Vagina (tissue), 2 donors: ENCODE measurements around the gene CXCR6. TPM values are rescaled to one million over a fixed set of nuclear protein-coding genes. Genes with fewer than 3 reads are reported as not detected.

ENCODE experiments used
- DNase-seq, 2 donors: peaks; one replicate each; pipeline ENCODE4 v3.0.0-alpha.2; 2017; ENCODE audit errors: extremely low spot score in 2 of 2
- H3K27ac ChIP-seq: fragments of 200-600 bp; sonication (generic); one replicate; pipeline ENCODE4 v1.5.1; 2019
- H3K27me3 ChIP-seq: fragments of 200-600 bp; sonication (generic); one replicate; pipeline ENCODE4 v1.5.1; 2019
- H3K36me3 ChIP-seq, 2 donors: fragments of 200-600 bp; sonication (generic); one replicate each; pipeline ENCODE4 v1.5.1; 2017 to 2019
- H3K4me1 ChIP-seq: fragments of 200-600 bp; sonication (generic); one replicate; pipeline ENCODE4 v1.5.1; 2019
- H3K4me3 ChIP-seq, 2 donors: fragments of 200-600 bp; sonication (generic); 1 replicate in 1 of 2; 2 replicates in 1 of 2; pipeline ENCODE4 v1.5.1; 2016 to 2019
- H3K9me3 ChIP-seq: fragments of 200-600 bp; sonication (generic); one replicate; pipeline ENCODE4 v1.5.1; 2019
- POLR2A ChIP-seq, 2 donors: fragments of 450-650 bp; IDR thresholded peaks; one replicate each; pipeline ENCODE4 v1.6.1; 2017; ENCODE audit warnings: antibody characterized with exemption in 2 of 2, mild to moderate bottlenecking in 2 of 2, moderate library complexity in 2 of 2
- POLR2AphosphoS5 ChIP-seq, 2 donors: sonication (generic); formaldehyde crosslinking; IDR thresholded peaks; one replicate each; pipeline ENCODE4 v1.9.0; 2017; ENCODE audit warnings: antibody characterized with exemption in 2 of 2, mild to moderate bottlenecking in 2 of 2, low read depth in 1 of 2; ENCODE audit not compliant: insufficient read depth in 1 of 2
- intact Hi-C: fragments of 100-400 bp; cut with DNase I; formaldehyde crosslinking; loops from one replicate; pipeline ENCODE4 v1.15.1; 2023
- total RNA-seq: library from RNA; depleted of rRNA; stranded (reverse); fragments of >200 nt; gene quantifications from one replicate; pipeline ENCODE4 v1.2.3, GENCODE V29; 2016
- TF ChIP-seq, protein P1 (sequence below), 3 experiments: fragments of 450-650 bp in 2 of 3; fragments of 200-600 bp in 1 of 3; sonication (generic) in 1 of 3; IDR thresholded peaks; one replicate each; pipeline ENCODE4 v1.5.1; 2017 to 2019; ENCODE audit warnings: antibody characterized with exemption in 3 of 3, mild to moderate bottlenecking in 2 of 3, moderate library complexity in 2 of 3

Gene CXCR6
- total RNA-seq, 1 donor from 2014 or later, result 9.6 TPM

- peak overlapping the region; percentile 49 for H3K27ac ChIP-seq
- DNase-seq, result no peak
- peaks cover 0 to 87% of the 10 kb centered on the region in 2 donors for H3K36me3 ChIP-seq
Measured at GRCh38 chr3:45966371-45966791, 23.1 kb downstream of the CXCR6 start.

GRCh38 chr3:45966950-45967640, 23.8 kb downstream of the CXCR6 start:
- H3K27ac ChIP-seq, result peak overlapping the region; percentile 49
- no peak for DNase-seq
- H3K4me3 ChIP-seq, result no peak overlapping the region
- H3K36me3 ChIP-seq, result peaks cover 0 to 80% of the 10 kb centered on the region in 2 donors
- H3K9me3 ChIP-seq, result no peaks in the 10 kb centered on the region
- intact Hi-C loops, result no loop called here
- no peak for TF ChIP-seq POLR2A (IDR thresholded peaks at IDR 0.05)
- peak in 1 of 2 donors; percentile 12 for TF ChIP-seq POLR2AphosphoS5 (IDR thresholded peaks at IDR 0.05; ENCODE audit: insufficient read depth in 1 of 2, low read depth in 1 of 2)
- H3K27me3 ChIP-seq, result no peaks in the 10 kb centered on the region
- H3K4me1 ChIP-seq, result peaks cover 28% of the 10 kb centered on the region

More at GRCh38 chr3:45966371-45966791, 23.1 kb downstream of the CXCR6 start:
- Histone ChIP-seq H3K27me3 (no peaks in the 10 kb centered on the region), H3K4me3 (no peak overlapping the region), H3K9me3 (no peaks in the 10 kb centered on the region), H3K4me1 (peaks cover 23% of the 10 kb centered on the region)
- intact Hi-C loops, result no loop called here
- TF ChIP-seq POLR2A (IDR thresholded peaks at IDR 0.05) (no peak), POLR2AphosphoS5 (IDR thresholded peaks at IDR 0.05; ENCODE audit: insufficient read depth in 1 of 2, low read depth in 1 of 2) (peak in 1 of 2 donors; percentile 27)

- no peak overlapping the region for H3K4me3 ChIP-seq
- DNase-seq, result no peak
- intact Hi-C loops, result no loop called here
- H3K27ac ChIP-seq, result peak overlapping the region; percentile 27
- H3K9me3 ChIP-seq, result no peaks in the 10 kb centered on the region
- peaks cover 29% of the 10 kb centered on the region for H3K4me1 ChIP-seq
- TF ChIP-seq, protein P1, sequence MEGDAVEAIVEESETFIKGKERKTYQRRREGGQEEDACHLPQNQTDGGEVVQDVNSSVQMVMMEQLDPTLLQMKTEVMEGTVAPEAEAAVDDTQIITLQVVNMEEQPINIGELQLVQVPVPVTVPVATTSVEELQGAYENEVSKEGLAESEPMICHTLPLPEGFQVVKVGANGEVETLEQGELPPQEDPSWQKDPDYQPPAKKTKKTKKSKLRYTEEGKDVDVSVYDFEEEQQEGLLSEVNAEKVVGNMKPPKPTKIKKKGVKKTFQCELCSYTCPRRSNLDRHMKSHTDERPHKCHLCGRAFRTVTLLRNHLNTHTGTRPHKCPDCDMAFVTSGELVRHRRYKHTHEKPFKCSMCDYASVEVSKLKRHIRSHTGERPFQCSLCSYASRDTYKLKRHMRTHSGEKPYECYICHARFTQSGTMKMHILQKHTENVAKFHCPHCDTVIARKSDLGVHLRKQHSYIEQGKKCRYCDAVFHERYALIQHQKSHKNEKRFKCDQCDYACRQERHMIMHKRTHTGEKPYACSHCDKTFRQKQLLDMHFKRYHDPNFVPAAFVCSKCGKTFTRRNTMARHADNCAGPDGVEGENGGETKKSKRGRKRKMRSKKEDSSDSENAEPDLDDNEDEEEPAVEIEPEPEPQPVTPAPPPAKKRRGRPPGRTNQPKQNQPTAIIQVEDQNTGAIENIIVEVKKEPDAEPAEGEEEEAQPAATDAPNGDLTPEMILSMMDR (IDR thresholded peaks at IDR 0.05), result no peak
- TF ChIP-seq POLR2AphosphoS5 (IDR thresholded peaks at IDR 0.05; ENCODE audit: insufficient read depth in 1 of 2, low read depth in 1 of 2) (no peak), POLR2A (IDR thresholded peaks at IDR 0.05) (no peak)
- no peaks in the 10 kb centered on the region for H3K27me3 ChIP-seq
- peaks cover 0 to 73% of the 10 kb centered on the region in 2 donors for H3K36me3 ChIP-seq
Measured at GRCh38 chr3:45967724-45968123, 24.5 kb downstream of the CXCR6 start.

DNA sequence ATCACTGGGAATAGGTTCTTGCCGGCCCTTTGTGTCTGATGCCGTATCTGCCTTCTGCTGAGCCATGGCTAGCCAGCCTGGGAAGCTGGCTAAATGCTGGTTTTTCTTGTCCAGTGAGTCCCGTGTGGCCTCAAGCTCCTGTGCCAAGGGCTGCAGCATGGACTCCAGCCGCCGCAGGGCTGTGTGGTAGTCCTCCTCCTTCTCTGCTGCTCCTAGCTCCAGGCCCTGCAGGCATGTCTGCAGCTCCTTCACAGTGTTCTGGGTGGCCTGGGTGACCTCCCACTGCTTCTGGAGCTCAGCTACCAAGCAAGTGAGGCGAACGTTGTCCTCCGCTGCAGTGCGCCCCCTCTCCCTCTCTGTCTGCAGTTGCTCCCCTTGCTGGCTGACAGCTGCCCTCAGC, 24.9 kb downstream of the CXCR6 start:
- no peak for DNase-seq
- Histone ChIP-seq H3K27me3 (no peaks in the 10 kb centered on the region), H3K9me3 (no peaks in the 10 kb centered on the region), H3K36me3 (peaks cover 0 to 69% of the 10 kb centered on the region in 2 donors), H3K4me1 (peaks cover 34% of the 10 kb centered on the region), H3K27ac (peak overlapping the region; percentile 27), H3K4me3 (no peak overlapping the region)
- TF ChIP-seq POLR2AphosphoS5 (IDR thresholded peaks at IDR 0.05; ENCODE audit: insufficient read depth in 1 of 2, low read depth in 1 of 2), result no peak
- no peak for TF ChIP-seq POLR2A (IDR thresholded peaks at IDR 0.05)
- TF ChIP-seq, protein P1 (IDR thresholded peaks at IDR 0.05), result no peak
- intact Hi-C loops, result no loop called here

DNA sequence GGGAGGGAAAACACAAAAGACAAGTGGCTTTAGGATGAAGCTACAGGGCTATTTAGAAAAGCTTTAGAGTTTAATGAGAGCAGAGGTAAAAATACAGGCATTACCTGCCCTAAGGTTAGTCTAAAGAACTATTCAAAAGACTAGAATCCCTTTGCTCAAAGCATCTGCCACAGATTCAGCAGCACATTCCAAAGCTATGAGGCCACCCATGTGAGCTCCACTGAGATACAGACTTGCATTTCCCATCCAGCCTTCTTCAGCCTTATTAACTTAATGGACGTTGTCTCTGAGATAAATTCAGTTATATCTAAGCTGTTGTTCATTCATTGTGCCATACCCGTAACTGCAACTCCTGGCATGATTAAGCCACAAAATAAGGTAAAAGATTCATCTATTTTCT, 25.4 kb downstream of the CXCR6 start:
- Histone ChIP-seq H3K27me3 (no peaks in the 10 kb centered on the region), H3K9me3 (no peaks in the 10 kb centered on the region), H3K4me3 (no peak overlapping the region), H3K4me1 (peaks cover 39% of the 10 kb centered on the region), H3K27ac (no peak overlapping the region), H3K36me3 (peaks cover 3 to 67% of the 10 kb centered on the region in 2 donors)
- no peak for DNase-seq
- TF ChIP-seq, protein P1 (IDR thresholded peaks at IDR 0.05), result no peak
- intact Hi-C loops, result no loop called here

- DNase-seq, result no peak
- Histone ChIP-seq H3K4me3 (no peak overlapping the region), H3K4me1 (peaks cover 42% of the 10 kb centered on the region), H3K27me3 (no peaks in the 10 kb centered on the region), H3K36me3 (peaks cover 3 to 63% of the 10 kb centered on the region in 2 donors), H3K27ac (no peak overlapping the region), H3K9me3 (no peaks in the 10 kb centered on the region)
- intact Hi-C loops, result no loop called here
- TF ChIP-seq POLR2A (IDR thresholded peaks at IDR 0.05) (no peak), POLR2AphosphoS5 (IDR thresholded peaks at IDR 0.05; ENCODE audit: insufficient read depth in 1 of 2, low read depth in 1 of 2) (no peak)
- TF ChIP-seq, protein P1 (IDR thresholded peaks at IDR 0.05), result no peak
Measured at GRCh38 chr3:45969116-45969515, 25.9 kb downstream of the CXCR6 start.
